GM21423 (cell line): ENCODE data around the gene ZDHHC11B.
"Not testable (repeated sequence)": the region's sequence is repeated elsewhere in the genome, so short reads cannot be mapped to it uniquely, and the experiment has no call there.

Source experiments
- ATAC-seq: cut with Tn5 transposase; IDR thresholded peaks from one replicate; pipeline ENCODE4 v1.9.1; 2021; ENCODE audit warnings: mild to moderate bottlenecking, moderate library complexity; ENCODE audit not compliant: unreplicated experiment

ZDHHC11B gene

DNA sequence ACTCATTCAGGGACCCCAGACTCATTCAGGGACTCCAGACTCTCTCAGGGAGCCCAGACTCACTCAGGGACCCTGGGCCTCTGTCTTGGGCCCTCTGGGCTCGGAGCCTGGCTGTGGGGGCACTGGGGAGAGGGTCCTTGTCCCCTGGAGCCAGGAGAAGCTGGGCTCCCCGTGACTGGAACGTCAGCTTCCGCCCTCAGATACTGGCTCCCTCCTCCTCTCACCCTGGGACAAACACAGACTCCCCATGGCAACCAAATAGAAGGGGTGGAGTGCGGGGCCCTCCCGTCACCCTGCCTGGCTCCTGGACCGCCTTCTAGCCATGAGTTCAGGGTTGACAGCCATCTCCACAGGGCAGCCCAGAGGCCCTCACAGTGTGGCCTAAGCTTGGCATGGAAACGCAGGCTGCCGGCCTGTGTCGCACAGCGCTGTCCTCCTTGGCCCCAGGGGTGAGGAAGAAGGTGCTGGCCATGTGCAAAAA is 27.6 kb downstream of the ZDHHC11B start:
- ATAC-seq = no peak

DNA sequence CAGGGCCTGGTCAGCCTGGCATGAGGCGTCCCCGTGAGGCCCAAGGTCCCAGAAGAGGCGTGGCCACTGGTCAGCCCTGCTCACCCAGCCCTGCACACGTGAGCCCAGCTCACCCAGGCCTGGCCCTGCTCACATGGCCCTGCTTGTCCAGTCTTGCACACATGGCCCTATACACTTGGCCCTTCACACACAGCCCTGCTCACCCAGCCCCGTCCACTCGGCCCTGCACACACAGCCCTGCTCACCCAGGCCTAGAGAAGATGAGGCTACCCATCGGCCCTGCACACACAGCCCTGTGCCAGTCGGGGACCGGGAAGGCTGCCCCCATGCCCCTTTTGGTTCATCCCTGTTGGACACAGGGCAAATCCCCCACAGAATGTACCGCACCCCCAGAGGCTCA is 28.4 kb downstream of the ZDHHC11B start:
- ATAC-seq = no peak

DNA sequence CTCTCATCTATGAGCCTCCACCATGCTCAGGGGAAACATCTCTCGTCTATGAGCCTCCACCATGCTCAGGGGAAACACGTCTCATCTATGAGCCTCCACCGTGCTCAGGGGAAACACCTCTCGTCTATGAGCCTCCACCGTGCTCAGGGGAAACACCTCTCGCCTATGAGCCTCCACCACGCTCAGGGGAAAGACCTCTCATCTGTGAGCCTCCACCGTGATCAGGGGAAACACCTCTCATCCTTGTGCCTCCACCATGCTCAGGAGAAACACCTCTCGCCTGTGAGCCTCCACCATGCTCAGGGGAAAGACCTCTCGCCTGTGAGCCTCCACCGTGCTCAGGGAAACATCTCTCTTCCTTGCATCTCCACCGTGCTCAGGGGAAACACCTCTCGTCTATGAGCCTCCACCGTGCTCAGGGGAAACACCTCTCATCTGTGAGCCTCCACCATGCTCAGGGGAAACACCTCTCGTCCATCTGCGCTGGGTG is 30.3 kb downstream of the ZDHHC11B start:
- ATAC-seq = not testable (repeated sequence)

DNA sequence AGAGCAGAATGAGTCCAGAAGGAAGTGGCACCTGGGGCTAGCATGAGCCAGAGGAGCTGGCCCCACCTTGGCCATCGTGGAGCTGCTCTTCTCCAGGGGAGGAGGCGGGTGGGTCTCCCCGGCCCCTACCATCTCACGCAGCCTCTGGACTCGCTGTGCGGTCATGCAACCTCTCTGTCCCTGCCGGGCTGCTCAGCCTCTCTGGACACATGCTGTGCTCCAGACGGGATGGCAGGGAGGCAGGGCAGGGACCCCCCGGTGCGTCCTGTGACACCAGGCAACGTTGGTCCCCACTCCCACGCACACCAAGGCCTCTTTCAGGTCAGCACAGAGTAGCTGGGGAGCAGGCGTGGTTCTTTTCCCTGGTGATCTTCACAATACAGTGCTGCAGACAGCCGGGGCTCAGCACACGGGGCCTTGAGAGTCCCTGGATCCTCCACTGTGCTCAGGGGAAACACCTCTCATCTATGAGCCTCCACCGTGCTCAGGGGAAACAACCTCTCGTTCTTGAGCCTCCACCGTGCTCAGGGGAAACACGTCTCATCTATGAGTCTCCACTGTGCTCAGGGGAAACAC is 30.9 kb downstream of the ZDHHC11B start:
- ATAC-seq = not testable (repeated sequence)

DNA sequence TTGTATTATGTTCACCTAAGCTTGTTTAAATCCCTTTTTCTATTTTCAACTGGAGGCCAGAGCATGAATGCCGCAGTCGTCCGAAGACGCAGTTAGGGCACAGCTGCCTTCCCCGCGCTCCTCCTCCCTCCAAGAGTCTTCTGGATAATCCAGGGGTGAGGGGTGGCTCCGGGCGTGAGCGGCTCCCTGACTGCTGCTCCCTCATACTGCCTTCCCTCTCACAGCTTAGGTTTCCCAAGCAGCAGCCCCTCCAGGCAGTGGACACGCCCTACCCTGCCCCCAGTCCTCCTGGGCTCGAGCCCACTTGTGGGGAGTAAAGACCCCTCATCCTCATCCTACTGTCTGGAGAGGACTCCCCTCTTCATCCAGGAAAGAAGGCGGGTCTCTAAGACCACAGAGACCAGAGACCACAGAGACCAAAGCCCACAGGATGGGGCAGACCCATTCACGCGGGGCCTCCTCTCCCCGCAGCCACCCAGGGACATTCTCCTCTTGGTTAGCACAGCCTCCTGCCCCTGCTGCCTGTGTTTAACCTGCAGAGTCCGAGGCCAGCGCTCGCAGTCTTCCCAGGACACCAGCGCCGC is 31.9 kb downstream of the ZDHHC11B start:
- ATAC-seq = not testable (repeated sequence)

DNA sequence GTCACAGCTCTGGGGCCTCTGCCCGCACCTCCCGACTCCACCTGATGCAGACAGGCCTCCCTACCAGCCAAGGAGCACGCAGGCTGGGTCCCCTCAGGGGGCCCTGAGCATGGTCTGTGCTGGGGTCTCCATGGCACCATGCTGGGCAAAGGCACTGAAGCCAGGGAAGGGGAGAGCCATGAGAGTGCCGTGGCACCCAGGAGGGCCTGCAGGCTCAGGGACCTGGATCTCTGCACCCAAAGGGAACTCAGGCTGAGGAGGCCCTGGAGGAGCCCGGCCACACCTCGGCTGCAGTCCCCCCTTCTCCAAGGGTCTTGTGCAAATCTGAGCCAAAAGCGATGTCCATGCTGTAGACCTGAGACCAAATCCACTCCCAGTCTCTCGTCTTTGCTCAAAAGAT is 32.5 kb downstream of the ZDHHC11B start:
- not testable (repeated sequence) for ATAC-seq

DNA sequence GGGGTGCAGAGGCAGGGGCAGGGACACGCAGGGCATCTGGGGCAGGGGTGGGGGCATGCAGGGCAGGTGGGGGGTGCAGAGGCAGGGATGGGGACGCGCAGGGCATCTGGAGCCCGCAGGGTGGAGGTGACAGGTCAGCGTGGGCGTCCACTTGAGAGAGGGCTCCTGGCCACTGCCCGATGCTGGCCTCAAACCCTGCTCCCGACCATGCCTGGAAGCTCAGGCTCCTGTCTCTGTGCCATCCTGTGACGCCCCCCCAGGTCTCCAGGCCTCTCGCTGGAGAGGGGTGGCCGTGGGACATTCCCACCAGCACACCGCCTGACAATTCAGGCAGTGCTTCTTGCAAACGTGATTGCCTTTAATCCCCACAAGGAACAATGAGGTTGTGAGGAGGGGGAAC is 33.0 kb downstream of the ZDHHC11B start:
- no peak for ATAC-seq

DNA sequence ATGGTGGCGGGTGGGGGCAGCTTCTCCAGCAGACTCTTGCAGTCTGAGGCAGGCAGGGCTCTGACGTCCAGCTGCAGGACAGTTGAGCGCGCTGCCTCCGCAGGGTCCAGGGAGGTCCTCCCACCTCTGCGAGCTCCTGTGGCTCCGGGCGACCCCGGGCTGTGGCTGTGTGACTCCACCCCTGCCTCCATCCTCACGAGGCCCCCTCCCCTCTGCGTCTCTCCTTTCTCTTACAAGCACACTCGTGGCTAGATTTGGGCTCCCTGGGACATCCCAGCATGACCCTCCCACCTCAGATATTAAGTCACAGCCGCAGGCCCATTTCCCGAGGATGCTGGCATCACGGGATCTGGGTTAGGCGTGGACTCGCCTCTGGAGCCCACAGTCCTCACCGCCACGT is 34.3 kb downstream of the ZDHHC11B start:
- not testable (repeated sequence) for ATAC-seq

DNA sequence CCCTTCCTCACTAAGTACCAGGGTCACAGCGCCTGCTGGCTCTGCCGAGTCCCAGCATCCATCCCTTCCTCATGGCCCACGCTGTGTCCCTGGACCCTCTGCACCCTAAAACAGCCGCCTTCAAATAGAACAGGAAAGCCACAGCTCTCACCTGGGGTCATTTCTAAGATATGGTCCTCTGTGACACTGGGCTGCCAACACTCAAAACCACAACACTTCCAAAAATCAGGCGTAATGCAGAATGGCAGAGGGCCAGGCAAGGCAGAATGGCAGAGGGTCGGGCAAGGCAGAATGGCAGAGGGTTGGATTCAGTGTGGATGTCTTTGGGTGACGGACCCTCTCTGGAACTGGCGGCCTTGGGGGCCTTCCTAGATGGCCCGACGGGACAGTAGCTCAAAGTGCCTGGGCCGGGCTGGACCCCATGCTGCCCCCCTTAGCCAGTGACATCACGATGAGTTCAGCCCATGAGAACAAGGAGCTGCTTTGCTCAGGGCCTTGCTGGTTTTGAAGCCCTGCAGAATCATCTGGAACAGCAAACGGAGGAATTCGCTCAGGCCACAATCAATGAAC is 35.3 kb downstream of the ZDHHC11B start:
- ATAC-seq = no peak

DNA sequence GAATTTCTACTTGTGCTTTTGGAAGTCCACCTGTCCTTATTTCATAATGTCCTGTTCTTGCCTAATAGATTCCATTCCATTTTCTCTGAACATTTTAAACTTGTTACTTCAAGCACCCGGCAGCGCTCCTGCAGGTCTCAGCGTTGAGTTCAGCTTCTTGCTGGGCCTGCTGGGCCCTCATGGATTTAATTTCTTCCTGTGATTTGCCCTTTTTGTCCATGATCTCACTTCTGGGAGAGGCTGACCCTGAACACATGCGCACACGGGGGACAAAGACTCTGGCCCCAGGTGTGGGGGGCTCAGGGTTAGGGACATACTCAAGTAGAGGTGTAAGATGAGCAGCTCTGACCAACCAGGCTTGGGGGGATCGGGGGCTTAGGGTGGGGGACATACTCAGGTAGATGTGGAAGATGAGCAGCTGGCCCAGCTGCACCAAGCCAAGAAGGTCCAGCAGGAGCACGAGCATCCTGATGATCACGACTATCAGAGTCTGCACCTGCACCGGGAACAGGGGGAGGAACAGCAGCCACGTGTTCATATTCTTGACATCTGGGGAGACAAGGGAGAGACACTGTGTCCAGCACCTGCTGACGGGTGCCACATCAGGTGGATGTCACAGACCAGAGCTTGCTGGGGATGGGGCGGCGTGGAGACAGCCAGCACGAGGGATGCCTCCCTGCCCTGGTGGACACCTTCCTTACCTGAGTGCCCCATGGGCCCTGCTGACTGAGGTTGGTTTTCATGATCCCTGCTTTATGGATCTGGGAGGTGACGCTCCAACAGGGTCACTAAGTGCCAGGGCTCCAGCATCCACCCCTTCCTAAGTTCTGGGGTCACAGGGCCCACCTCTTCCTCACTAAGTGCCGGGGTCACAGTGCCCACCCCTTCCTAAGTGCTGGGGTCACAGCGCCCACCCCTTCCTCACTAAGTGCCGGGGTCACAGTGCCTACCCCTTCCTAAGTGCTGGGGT is 36.2 kb downstream of the ZDHHC11B start:
- ATAC-seq = not testable (repeated sequence)

DNA sequence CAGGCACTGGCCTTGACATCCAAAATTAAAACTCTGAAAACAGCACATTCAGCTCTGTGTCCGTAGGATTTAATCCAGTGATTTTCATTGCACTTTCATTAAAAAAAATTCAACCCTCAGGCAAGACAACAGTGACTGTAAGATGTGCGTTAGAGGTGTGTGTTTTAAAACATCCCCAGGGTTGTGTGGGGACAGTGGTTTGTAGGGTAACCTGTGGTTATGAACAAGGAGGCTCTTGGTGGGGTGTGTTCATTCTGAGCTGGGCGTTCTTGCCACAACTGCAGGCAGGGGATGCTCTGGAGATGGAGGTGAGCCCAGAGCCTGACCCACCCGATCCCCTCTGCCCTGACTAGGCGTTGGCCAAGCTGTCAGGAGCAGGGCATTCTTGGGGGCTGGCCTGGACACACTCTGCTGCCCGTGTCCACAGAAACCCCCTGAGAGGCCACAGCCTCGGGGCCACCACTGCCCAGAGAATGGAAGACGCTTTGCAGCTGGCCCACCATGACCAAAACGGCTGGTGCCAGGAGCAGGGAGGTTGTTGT is 37.2 kb downstream of the ZDHHC11B start:
- ATAC-seq = not testable (repeated sequence)

DNA sequence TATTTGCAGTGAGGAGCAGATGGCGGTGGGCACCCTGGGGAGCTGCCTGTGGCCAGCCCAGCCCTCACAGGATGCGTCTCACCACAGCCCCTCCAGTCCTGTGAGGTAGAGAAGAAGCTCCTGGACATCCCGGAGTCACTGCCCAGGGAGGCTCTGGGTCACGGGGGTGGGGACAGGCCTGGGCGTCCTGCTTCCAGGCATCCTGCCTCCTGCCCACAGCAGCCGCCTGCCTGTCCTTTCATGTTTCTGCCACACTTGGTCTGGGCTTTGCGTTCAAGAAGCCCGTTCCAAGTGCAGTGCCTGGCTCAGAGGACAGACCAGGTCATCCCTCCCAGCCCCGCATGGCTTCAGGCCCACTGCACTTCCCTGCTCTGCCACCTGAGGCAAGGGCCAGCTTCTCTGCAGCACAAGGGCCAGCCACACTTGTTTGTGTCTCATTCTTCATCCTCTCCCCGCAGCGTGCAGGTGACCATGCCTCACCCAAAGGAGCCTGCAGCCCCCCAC is 38.2 kb downstream of the ZDHHC11B start:
- ATAC-seq = no peak

DNA sequence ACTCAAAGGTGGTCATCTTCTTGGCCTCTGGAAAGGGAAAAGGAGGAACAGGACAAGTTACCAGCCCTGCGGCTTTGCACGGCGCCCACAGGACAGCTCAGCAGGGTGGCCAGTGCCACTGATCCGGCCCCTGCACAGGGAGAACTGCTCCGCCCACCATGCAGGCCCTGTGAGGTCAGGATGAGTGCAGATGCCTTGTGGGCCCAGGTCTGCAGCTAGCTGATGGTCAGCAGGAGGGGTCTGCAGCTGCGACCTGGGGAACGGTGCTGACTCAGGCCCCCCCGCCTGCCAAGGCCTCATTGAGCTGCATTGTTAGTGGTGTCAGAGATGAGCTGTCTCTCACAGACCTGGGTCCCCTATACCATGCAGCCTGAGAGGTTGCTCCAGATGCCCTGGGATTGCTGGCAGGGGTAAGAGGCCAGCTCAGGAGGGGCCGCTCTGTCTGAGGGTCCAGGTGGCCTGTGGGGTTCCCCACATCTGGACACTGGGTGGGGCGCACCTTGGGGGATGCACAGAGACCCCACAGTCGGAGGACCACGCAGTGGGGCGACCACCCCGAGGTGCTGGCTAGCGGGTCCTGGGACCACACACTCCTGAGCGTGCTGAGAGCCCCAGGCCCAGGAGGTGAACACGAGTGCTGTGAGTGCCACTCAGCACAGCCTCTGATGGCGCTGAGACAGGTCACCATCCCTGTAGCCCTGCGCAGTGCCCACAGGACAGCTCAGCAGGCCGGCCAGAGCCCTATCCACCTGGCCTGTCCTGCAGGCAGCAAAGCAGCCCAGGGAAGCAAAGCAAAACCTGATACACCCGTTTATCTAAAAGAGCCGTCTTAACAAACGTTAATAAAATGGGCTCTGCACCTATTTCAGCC is 39.0 kb downstream of the ZDHHC11B start:
- not testable (repeated sequence) for ATAC-seq

DNA sequence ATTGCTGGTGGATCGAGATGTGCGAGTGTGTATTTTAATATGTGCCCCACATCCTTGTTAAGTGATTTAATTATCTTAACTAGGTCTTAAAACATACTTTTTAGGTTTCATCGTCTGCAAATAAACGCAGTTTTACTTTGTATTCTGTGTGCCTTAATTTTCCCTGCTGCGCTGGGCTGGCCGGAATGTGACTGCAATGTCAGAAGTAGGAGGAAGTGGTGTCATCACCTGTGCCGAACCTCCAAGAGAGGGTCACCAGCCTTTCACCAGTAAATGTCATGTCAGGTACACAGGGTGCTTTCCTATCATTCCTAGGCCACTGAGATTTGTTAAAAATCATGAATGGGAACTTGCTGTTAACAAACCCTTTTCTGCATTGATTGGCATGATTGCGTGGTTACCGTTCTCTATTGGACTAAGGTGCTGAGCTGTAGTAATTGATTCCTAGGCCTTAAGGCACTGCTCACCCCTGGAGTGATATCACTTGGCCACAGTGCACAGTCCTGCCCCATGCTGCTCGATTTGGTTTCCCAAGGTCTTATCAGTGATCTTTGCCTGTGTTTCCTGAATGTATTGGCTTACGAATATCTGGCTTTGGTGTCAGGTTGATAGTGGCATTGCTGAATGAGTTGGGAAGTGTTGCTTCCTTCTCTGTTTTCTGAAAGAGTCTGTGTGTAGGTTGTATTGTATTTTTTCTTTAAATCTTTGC is 40.7 kb downstream of the ZDHHC11B start:
- not testable (repeated sequence) for ATAC-seq

DNA sequence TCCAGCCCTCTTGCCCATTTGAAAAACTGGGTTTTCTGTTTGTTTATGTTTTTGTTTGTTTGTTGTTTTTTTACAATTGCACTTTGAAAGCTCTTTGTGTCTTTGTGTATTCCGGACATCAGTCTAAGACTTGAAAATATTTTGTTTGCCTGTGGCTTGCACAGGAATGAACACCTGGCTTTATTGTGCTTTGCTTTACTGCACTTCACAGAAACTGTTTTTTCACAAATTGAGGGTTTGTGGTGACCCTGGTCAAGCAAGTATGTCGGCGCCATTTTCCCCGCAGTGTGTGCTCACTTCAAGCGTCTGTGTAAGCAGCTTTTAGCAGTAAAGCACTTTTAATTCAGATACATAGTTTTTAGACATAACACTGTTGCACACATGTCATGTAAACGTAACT is 42.3 kb downstream of the ZDHHC11B start:
- not testable (repeated sequence) for ATAC-seq

DNA sequence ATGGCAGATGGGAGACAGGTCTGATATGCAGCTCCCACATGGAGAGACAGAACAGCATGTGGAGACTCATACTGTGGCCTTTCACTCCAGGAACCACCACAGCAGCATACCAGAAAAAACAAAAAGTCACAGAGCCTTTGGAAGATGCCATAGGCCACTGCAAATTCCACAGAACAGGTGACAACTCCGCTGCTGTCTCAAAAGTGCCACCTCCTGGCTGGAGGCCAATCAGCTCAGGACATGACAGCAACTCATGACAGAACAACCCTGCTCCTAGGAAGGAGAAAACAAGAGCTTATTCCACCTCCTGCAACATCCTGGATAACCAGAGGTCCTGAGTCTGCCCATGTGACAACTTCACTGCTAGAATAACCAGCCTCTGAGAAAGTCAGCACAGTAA is 50.4 kb downstream of the ZDHHC11B start:
- ATAC-seq = not testable (repeated sequence)

DNA sequence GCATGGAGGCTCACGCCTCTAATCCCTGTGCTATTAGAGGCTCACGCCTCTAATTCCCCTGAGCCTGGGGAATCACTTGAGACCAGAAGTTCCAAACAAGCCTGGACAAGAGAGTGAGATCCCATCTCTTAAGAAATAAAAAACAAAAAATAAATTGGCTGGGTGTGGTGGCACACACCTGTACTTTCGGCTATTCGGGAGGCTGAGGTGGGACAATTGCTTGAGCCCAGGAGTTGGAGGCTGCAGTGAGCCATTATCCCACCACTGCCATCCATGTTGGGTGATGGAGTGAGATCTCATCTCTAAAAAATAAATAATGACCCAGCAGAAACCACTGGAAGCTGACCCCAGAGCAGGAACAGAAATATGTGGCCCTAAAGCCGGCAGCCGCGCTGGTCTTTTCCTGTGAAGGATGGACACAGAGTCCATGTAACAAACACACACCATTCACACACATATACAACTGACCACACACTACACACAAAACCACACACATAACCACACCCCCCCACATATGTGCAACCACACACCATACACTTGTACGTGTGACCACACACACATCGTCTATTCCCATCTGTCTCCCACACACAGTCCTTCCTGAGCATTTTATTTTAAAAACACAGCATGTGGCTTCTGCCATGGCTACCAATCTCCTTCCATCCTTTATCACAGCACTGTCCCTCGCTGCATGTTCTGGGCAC is 51.6 kb downstream of the ZDHHC11B start:
- not testable (repeated sequence) for ATAC-seq

DNA sequence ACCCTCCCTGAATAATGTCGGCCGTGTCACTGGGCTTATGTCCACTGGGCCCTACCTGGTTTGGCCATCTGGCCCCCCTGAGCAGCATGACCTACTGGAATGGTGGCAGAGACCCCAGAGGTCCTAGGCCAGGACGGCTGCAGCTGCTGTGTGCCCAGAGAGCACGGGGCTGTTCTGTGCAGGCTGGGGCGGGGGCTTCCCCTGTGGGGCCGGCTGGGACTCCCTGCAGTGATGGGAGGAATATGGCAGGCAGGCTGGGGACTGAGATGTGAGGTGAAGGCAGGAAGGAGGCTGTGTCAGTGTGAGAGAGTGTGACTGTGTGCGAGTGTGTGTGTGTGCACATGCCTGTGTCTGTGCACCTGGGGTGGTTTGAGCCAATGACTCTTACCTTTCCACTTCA is 55.3 kb downstream of the ZDHHC11B start:
- not testable (repeated sequence) for ATAC-seq
